ENCODE results near the gene EIF4B. TPM values are rescaled to one million over a fixed set of nuclear protein-coding genes. Genes with fewer than 3 reads are reported as not detected.

The EIF4B gene
- total RNA-seq, 1 experiment from 2014 or later: 713 TPM

GRCh38 chr12:53082637-53083175, 76.5 kb downstream of the EIF4B start:
- TF ChIP-seq, protein P1, sequence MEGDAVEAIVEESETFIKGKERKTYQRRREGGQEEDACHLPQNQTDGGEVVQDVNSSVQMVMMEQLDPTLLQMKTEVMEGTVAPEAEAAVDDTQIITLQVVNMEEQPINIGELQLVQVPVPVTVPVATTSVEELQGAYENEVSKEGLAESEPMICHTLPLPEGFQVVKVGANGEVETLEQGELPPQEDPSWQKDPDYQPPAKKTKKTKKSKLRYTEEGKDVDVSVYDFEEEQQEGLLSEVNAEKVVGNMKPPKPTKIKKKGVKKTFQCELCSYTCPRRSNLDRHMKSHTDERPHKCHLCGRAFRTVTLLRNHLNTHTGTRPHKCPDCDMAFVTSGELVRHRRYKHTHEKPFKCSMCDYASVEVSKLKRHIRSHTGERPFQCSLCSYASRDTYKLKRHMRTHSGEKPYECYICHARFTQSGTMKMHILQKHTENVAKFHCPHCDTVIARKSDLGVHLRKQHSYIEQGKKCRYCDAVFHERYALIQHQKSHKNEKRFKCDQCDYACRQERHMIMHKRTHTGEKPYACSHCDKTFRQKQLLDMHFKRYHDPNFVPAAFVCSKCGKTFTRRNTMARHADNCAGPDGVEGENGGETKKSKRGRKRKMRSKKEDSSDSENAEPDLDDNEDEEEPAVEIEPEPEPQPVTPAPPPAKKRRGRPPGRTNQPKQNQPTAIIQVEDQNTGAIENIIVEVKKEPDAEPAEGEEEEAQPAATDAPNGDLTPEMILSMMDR (conservative IDR thresholded peaks at IDR 0.05): no peak
- Histone ChIP-seq H3K9ac (ENCODE audit: extremely low read depth, insufficient read length, low read length) (no peak overlapping the region), H3K27ac (ENCODE audit: insufficient read length, low read depth, low read length) (no peak overlapping the region), H3K18ac (ENCODE audit: insufficient read length, low read depth, low read length) (no peak overlapping the region), H3K4me2 (ENCODE audit: insufficient read depth, insufficient read length, low read length) (no peak overlapping the region), H2BK5ac (ENCODE audit: insufficient read length, low read length) (no peak overlapping the region), H3K79me2 (ENCODE audit: insufficient read depth, low read length) (no peaks in the 10 kb centered on the region), H3K4ac (ENCODE audit: low read depth, low read length) (no peak overlapping the region), H2BK15ac (ENCODE audit: low read depth, low read length) (no peak overlapping the region), H3K4me1 (ENCODE audit: insufficient read depth, low read length) (peaks cover 2% of the 10 kb centered on the region; the same call in 1 of the 2 replicates), H3K27me3 (ENCODE audit: insufficient read depth, low read length) (no peaks in the 10 kb centered on the region), H3T11ph (ENCODE audit: low read length) (no peak overlapping the region), H2BK12ac (ENCODE audit: insufficient read length, low read depth, low read length) (no peak overlapping the region), H2AK5ac (ENCODE audit: insufficient read length, low read length) (no peak overlapping the region), H3K23me2 (ENCODE audit: insufficient read length, low read depth, low read length, poor library complexity, severe bottlenecking) (no peaks in the 10 kb centered on the region), H4K5ac (ENCODE audit: insufficient read length, low read depth, low read length) (no peak overlapping the region), H3K79me1 (ENCODE audit: insufficient read depth, low read depth, low read length, poor library complexity, severe bottlenecking) (no peaks in the 10 kb centered on the region), H4K8ac (replicated peaks; ENCODE audit: insufficient read length, low read depth, low read length) (no peak overlapping the region), H3K23ac (ENCODE audit: insufficient read length, low read depth, low read length) (no peak overlapping the region), H3K9me3 (ENCODE audit: control insufficient read depth, low read depth, low read length) (no peaks in the 10 kb centered on the region), H2AFZ (ENCODE audit: low read length) (no peak overlapping the region), H3K14ac (ENCODE audit: insufficient read depth, low read length) (no peak overlapping the region), H2BK120ac (ENCODE audit: low read depth, low read length, poor library complexity, severe bottlenecking) (no peak overlapping the region), H4K20me1 (ENCODE audit: control insufficient read depth, insufficient read depth, insufficient read length) (no peaks in the 10 kb centered on the region), H4K91ac (ENCODE audit: insufficient read length, low read depth, low read length) (no peak overlapping the region), H3K56ac (ENCODE audit: insufficient read length, low read depth, low read length) (no peak overlapping the region), H2BK20ac (ENCODE audit: low read depth, low read length, poor library complexity, severe bottlenecking) (no peak overlapping the region)
- no peak for DNase-seq
- WGBS (ENCODE audit: extremely low coverage, insufficient read length, low lambda C conversion rate): no CpG with 5 or more reads among the region's 2 CpGs
- Mint-ChIP-seq H3K27me3 (ENCODE audit: low read depth) (peaks cover 65% of the 10 kb centered on the region), H3K9me3 (peaks cover 0 to 2% of the 10 kb centered on the region in 2 experiments; a peak in 1 of 5 replicates), H3K36me3 (ENCODE audit: insufficient read depth in 1 of 3, low read depth in 3 of 3) (no peaks in the 10 kb centered on the region; a peak in 1 of 7 replicates), H3K4me3 (no peak overlapping the region), H3K27ac (no peak overlapping the region), H3K4me1 (peaks cover 9 to 13% of the 10 kb centered on the region in 2 experiments)
